IMR-90 (cell line): ENCODE data around the gene SMCO4. TPM values are rescaled to one million over a fixed set of nuclear protein-coding genes. Genes with fewer than 3 reads are reported as not detected.
A peak's percentile ranks its signal among the peaks of the same experiment; 100 is the strongest.

ENCODE experiments used
- ATAC-seq: fragments of 200-7000 bp; cut with Tn5 transposase; 2 replicates; pipeline ENCODE4 v1.9.1; 2020; ENCODE audit warnings: low read depth, mild to moderate bottlenecking, moderate library complexity
- BruUV-seq: library from RNA; stranded (reverse); fragments of 400-500 nt; replicated peaks from 2 replicates; lab custom pipeline; 2021; lab: Mats Ljungman, UMichigan
- CTCF ChIA-PET: fragments of 300-600 bp; formaldehyde crosslinking; extraction: SDS; loops from one replicate; lab custom pipeline; 2021; ENCODE audit warnings: antibody characterized with exemption; lab: Yijun Ruan, JAX
- POLR2A ChIA-PET: fragments of 300-600 bp; sonication (Branson Sonifier 250); formaldehyde crosslinking; loops from one replicate; lab custom pipeline; 2022; ENCODE audit warnings: antibody characterized with exemption; ENCODE audit not compliant: unreplicated experiment; lab: Charles Lee
- DNase-seq: peaks from one replicate; pipeline ENCODE4 v3.0.0; 2013
- H2AFZ ChIP-seq: replicated peaks from 2 replicates; pipeline ENCODE3; 2013; ENCODE audit warnings: low read length, mild to moderate bottlenecking; ENCODE audit not compliant: poor library complexity
- H2AK5ac ChIP-seq: 2 replicates; pipeline ENCODE4 v1.6.1; 2013; ENCODE audit warnings: low read depth, low read length, inconsistent platforms
- H2AK9ac ChIP-seq: replicated peaks from 2 replicates; pipeline ENCODE3; 2013; ENCODE audit warnings: mild to moderate bottlenecking, low read depth, low read length, moderate library complexity; ENCODE audit not compliant: poor library complexity
- H2BK120ac ChIP-seq: 2 replicates; pipeline ENCODE4 v1.6.1; 2013; ENCODE audit warnings: low read depth, low read length, inconsistent platforms
- H2BK15ac ChIP-seq: 3 replicates; pipeline ENCODE4 v1.6.1; 2013; ENCODE audit warnings: low read depth, low read length, inconsistent platforms
- H2BK20ac ChIP-seq: 2 replicates; pipeline ENCODE4 v1.6.1; 2013; ENCODE audit warnings: low read depth, mild to moderate bottlenecking, inconsistent platforms, low read length, moderate library complexity
- H2BK5ac ChIP-seq: 2 replicates; pipeline ENCODE4 v1.6.1; 2013; ENCODE audit warnings: mild to moderate bottlenecking, low read depth, low read length, inconsistent platforms; ENCODE audit not compliant: poor library complexity, severe bottlenecking
- H3K14ac ChIP-seq: replicated peaks from 2 replicates; pipeline ENCODE4 v1.6.1; 2013; ENCODE audit warnings: low read depth, low read length, inconsistent platforms
- H3K18ac ChIP-seq: 2 replicates; pipeline ENCODE4 v1.6.1; 2013; ENCODE audit warnings: low read depth, low read length, control low read depth
- H3K23ac ChIP-seq: 2 replicates; pipeline ENCODE4 v1.6.1; 2013; ENCODE audit warnings: low read depth, low read length, inconsistent platforms
- H3K27ac ChIP-seq: 2 replicates; pipeline ENCODE4 v1.5.1; 2013; ENCODE audit warnings: mild to moderate bottlenecking, control low read depth, low read length; ENCODE audit not compliant: insufficient read depth
- H3K27me3 ChIP-seq: 2 replicates; pipeline ENCODE4 v1.6.1; 2013; ENCODE audit warnings: low read length; ENCODE audit not compliant: control insufficient read depth, insufficient read depth
- H3K36me3 ChIP-seq: 2 replicates; pipeline ENCODE4 v1.6.1; 2013; ENCODE audit warnings: low read length, mixed read lengths; ENCODE audit not compliant: control insufficient read depth, insufficient read depth
- H3K4ac ChIP-seq: 2 replicates; pipeline ENCODE4 v1.6.1; 2013; ENCODE audit warnings: low read depth, low read length, inconsistent platforms
- H3K4me1 ChIP-seq: 2 replicates; pipeline ENCODE4 v1.6.1; 2013; ENCODE audit warnings: low read length, mixed read lengths; ENCODE audit not compliant: control insufficient read depth, insufficient read depth
- H3K4me2 ChIP-seq: 2 replicates; pipeline ENCODE4 v1.6.1; 2013; ENCODE audit warnings: low read depth, mild to moderate bottlenecking, control low read depth, low read length, moderate library complexity
- H3K4me3 ChIP-seq: 2 replicates; pipeline ENCODE4 v1.5.1; 2013; ENCODE audit warnings: low read depth, mild to moderate bottlenecking, control low read depth, low read length, moderate library complexity; ENCODE audit not compliant: insufficient read depth
- H3K56ac ChIP-seq: 2 replicates; pipeline ENCODE4 v1.6.1; 2013; ENCODE audit warnings: low read length, inconsistent platforms; ENCODE audit not compliant: insufficient read depth; ENCODE audit errors: extremely low read depth
- H3K79me1 ChIP-seq, 2 experiments: 2 replicates each; pipeline ENCODE4 v1.6.1; 2013; ENCODE audit warnings: low read length in 2 of 2, inconsistent platforms in 1 of 2, low read depth in 1 of 2
- H3K9ac ChIP-seq: 2 replicates; pipeline ENCODE4 v1.6.1; 2013; ENCODE audit warnings: low read depth, low read length, control low read depth
- H3K9me1 ChIP-seq: 2 replicates; pipeline ENCODE4 v1.6.1; 2013; ENCODE audit warnings: low read length, inconsistent platforms; ENCODE audit not compliant: insufficient read depth
- H3K9me3 ChIP-seq: 2 replicates; pipeline ENCODE4 v1.6.1; 2013; ENCODE audit warnings: low read length; ENCODE audit not compliant: control insufficient read depth, insufficient read depth
- H4K20me1 ChIP-seq: 2 replicates; pipeline ENCODE4 v1.6.1; 2013; ENCODE audit warnings: low read length, inconsistent platforms; ENCODE audit not compliant: insufficient read depth
- H4K5ac ChIP-seq: 2 replicates; pipeline ENCODE4 v1.6.1; 2013; ENCODE audit warnings: mild to moderate bottlenecking, low read depth, low read length, control low read depth
- H4K8ac ChIP-seq, 2 experiments: 2 replicates each; pipeline ENCODE4 v1.6.1; 2013; ENCODE audit warnings: low read depth in 2 of 2, low read length in 2 of 2, control low read depth in 1 of 2, inconsistent platforms in 1 of 2
- H4K91ac ChIP-seq: 2 replicates; pipeline ENCODE4 v1.6.1; 2013; ENCODE audit warnings: low read depth, low read length, inconsistent platforms; ENCODE audit not compliant: insufficient read depth
- CHD1 ChIP-seq: IDR thresholded peaks from 2 replicates; pipeline ENCODE4 v1.6.1; 2012; ENCODE audit warnings: low read depth, low read length, improper control_type of control experiment
- FOS ChIP-seq: fragments of 150-350 bp; IDR thresholded peaks from 2 replicates; pipeline ENCODE4 v1.6.1; 2016; ENCODE audit warnings: low read depth, low read length
- NFE2L2 ChIP-seq: fragments of 150-350 bp; IDR thresholded peaks from 2 replicates; pipeline ENCODE4 v1.6.1; 2016; ENCODE audit warnings: low read depth, mild to moderate bottlenecking, low read length
- RCOR1 ChIP-seq: IDR thresholded peaks from 2 replicates; pipeline ENCODE4 v1.6.1; 2012; ENCODE audit warnings: mild to moderate bottlenecking, low read length, improper control_type of control experiment; ENCODE audit not compliant: insufficient replicate concordance
- RFX5 ChIP-seq: IDR thresholded peaks from 2 replicates; pipeline ENCODE4 v1.8.0; 2012; ENCODE audit warnings: low read depth, mild to moderate bottlenecking, low read length, moderate library complexity
- WGBS, 2 experiments: methylation state at CpG; one replicate each; pipeline versions ENCODE4 v1.1.5 to v1.1.7; 2013; ENCODE audit warnings: missing lambda C conversion rate in 2 of 2; ENCODE audit not compliant: insufficient read length in 1 of 2; ENCODE audit errors: extremely low coverage in 2 of 2; 5-methylcytosine and 5-hydroxymethylcytosine counted together
- dilution Hi-C: fragments of 300-500 bp; cut with HindIII; formaldehyde crosslinking; loops from one replicate; pipeline ENCODE4 v1.14.3; 2018; ENCODE audit warnings: low sequenced_read_pairs; ENCODE audit not compliant: unreplicated experiment
- in situ Hi-C: fragments of 300-500 bp; cut with MboI; formaldehyde crosslinking; loops from 3 replicates; pipeline ENCODE4 v1.14.3; 2019; ENCODE audit warnings: low sequenced_read_pairs, inconsistent platforms, mixed read lengths
- intact Hi-C: fragments of 100-400 bp; cut with micrococcal nuclease; formaldehyde crosslinking; loops from 2 replicates; pipeline ENCODE4 v1.10.0; 2022
- polyA plus RNA-seq, 3 experiments: library from polyadenylated mRNA; depleted of rRNA; stranded (reverse); fragments of >200 nt; gene quantifications; 2 replicates each; pipeline ENCODE4 v1.2.3, GENCODE V29; 2012; ENCODE audit warnings: low replicate concordance in 1 of 3
- total RNA-seq: library from RNA; depleted of rRNA; stranded (reverse); fragments of >200 nt; gene quantifications from 2 replicates; pipeline ENCODE4 v1.2.3, GENCODE V29; 2012
- TF ChIP-seq, protein P1 (sequence below): fragments of 150-350 bp; IDR thresholded peaks from 2 replicates; pipeline ENCODE4 v1.6.1; 2017; ENCODE audit warnings: mild to moderate bottlenecking, antibody characterized with exemption, low read length, low read depth
- TF ChIP-seq, protein P2 (sequence below): conservative IDR thresholded peaks from 2 replicates; pipeline ENCODE4 v1.5.1; 2012; ENCODE audit warnings: mild to moderate bottlenecking, low read depth, low read length, improper control_type of control experiment

The SMCO4 gene
- total and polyA plus RNA-seq, 2 of the 4 experiments (the other 2 are of a cell fraction) = 2.2 to 17.7 TPM

DNA sequence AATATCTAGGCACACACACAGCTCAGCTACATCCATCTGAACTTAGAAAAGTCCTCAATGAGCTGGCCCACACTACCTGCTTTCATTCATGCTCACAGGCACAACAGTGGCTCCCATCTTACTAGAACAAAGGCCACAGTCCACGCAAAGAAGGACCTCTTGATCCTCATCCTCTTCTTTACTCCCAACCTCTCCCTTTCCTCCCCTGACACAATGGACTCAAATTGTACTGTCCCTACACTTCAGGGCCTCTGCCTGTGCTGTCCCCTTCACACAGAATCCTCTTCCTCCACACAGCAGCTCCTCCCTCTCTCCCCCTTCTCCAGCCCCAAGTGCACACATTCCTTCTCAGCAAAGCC, 12.7 kb downstream of the SMCO4 start:
- H3K27ac ChIP-seq = no peak overlapping the region

More for the DNA sequence above, 12.7 kb downstream of the SMCO4 start:
- H3K4me1 ChIP-seq = peaks cover 3% of the 10 kb centered on the region; the same call in 1 of the 2 replicates
- H3K27me3 ChIP-seq = no peaks in the 10 kb centered on the region
- no peak overlapping the region for H3K4me2 ChIP-seq
- no peak overlapping the region for H3K4ac ChIP-seq
- no peak overlapping the region for H3K14ac ChIP-seq
- CTCF ChIA-PET = interaction anchor here (1.0 to 1.1 kb wide), 3 partner anchors 8 to 122 kb away, joined by 3 to 4 read pairs (median 3); no protein-coding TSS in a partner anchor
- no peak overlapping the region for H3K18ac ChIP-seq
- H2AFZ ChIP-seq = no peak overlapping the region
- H4K91ac ChIP-seq = no peak overlapping the region
- H2AK5ac ChIP-seq = no peak overlapping the region
- H3K56ac ChIP-seq = no peak overlapping the region
- BruUV-seq = no TSS peak
- no peak overlapping the region for H2BK15ac ChIP-seq
- peaks cover 12% of the 10 kb centered on the region; the same call in 1 of the 2 replicates for H4K20me1 ChIP-seq
- no peaks in the 10 kb centered on the region; the same call in 1 of the 2 replicates for H3K9me1 ChIP-seq
- H2BK20ac ChIP-seq = no peak overlapping the region
- no peaks in the 10 kb centered on the region for H3K36me3 ChIP-seq
- intact Hi-C loops (no loop called here), in situ Hi-C loops (no loop called here), dilution Hi-C loops (no loop called here)
- H3K9me3 ChIP-seq = no peaks in the 10 kb centered on the region
- H4K8ac ChIP-seq = no peak overlapping the region
- no peak overlapping the region for H3K23ac ChIP-seq
- DNase-seq = no peak
- H4K5ac ChIP-seq = no peak overlapping the region
- no peak overlapping the region for H2BK120ac ChIP-seq
- peaks cover 0 to 12% of the 10 kb centered on the region in 2 experiments; a peak in 2 of 4 replicates for H3K79me1 ChIP-seq
- H2AK9ac ChIP-seq = no peak overlapping the region
- no CpG with 5 or more reads among the region's 1 CpG for WGBS, 2 experiments
- 0 out of 2 replicates have a peak, but pooled peaks have one; percentile 30 for ATAC-seq
- H2BK5ac ChIP-seq = no peak overlapping the region
- no peak overlapping the region for H3K4me3 ChIP-seq
- TF ChIP-seq CHD1 = no peak
- TF ChIP-seq FOS = no peak
- TF ChIP-seq, protein P1, sequence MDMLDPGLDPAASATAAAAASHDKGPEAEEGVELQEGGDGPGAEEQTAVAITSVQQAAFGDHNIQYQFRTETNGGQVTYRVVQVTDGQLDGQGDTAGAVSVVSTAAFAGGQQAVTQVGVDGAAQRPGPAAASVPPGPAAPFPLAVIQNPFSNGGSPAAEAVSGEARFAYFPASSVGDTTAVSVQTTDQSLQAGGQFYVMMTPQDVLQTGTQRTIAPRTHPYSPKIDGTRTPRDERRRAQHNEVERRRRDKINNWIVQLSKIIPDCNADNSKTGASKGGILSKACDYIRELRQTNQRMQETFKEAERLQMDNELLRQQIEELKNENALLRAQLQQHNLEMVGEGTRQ = no peak
- no peak for TF ChIP-seq NFE2L2
- TF ChIP-seq RCOR1 = no peak
- TF ChIP-seq RFX5 = no peak
- TF ChIP-seq, protein P2, sequence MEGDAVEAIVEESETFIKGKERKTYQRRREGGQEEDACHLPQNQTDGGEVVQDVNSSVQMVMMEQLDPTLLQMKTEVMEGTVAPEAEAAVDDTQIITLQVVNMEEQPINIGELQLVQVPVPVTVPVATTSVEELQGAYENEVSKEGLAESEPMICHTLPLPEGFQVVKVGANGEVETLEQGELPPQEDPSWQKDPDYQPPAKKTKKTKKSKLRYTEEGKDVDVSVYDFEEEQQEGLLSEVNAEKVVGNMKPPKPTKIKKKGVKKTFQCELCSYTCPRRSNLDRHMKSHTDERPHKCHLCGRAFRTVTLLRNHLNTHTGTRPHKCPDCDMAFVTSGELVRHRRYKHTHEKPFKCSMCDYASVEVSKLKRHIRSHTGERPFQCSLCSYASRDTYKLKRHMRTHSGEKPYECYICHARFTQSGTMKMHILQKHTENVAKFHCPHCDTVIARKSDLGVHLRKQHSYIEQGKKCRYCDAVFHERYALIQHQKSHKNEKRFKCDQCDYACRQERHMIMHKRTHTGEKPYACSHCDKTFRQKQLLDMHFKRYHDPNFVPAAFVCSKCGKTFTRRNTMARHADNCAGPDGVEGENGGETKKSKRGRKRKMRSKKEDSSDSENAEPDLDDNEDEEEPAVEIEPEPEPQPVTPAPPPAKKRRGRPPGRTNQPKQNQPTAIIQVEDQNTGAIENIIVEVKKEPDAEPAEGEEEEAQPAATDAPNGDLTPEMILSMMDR = no peak
- POLR2A ChIA-PET = no interaction called here
- H3K9ac ChIP-seq = no peak overlapping the region
